ENCODE results near the gene GORASP1.

The GORASP1 gene

DNA sequence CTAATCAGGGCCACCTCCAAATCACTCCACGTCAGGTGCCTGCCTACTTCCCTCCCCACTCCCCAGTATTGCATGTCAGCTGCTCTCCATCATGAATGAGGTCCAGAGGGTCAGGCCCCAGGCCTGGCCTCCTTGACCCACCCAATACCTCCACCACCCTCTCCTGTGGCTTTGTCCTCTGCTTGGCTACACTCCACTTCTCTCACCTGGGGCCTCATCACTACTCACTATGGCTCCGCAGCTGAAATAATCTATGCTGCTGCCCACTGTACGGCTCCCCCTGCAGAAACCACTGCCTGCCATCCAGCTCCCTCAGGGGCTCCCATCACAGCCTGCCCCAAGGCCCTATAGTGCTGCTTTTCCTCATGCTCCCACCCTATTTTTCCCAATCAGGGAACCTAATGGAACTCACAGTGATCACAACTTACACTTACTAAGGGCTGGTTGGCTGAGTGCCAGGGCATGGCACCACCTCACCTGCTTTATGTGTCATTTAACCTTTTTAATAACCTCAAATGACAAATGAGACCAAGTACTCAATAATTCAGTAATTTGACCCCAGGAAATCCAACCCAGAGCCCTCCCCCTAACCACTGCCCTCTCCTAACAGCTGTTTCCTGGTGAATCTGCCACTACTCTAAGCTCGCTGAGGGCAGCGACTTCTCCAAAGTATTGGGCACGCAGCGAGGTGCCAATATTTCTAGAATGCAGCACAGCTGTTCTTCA, 2.3 kb downstream of the GORASP1 start:
- DNase-seq (ENCODE audit: extremely low read depth, low read depth), result no peak
- TF ChIP-seq, protein P1, sequence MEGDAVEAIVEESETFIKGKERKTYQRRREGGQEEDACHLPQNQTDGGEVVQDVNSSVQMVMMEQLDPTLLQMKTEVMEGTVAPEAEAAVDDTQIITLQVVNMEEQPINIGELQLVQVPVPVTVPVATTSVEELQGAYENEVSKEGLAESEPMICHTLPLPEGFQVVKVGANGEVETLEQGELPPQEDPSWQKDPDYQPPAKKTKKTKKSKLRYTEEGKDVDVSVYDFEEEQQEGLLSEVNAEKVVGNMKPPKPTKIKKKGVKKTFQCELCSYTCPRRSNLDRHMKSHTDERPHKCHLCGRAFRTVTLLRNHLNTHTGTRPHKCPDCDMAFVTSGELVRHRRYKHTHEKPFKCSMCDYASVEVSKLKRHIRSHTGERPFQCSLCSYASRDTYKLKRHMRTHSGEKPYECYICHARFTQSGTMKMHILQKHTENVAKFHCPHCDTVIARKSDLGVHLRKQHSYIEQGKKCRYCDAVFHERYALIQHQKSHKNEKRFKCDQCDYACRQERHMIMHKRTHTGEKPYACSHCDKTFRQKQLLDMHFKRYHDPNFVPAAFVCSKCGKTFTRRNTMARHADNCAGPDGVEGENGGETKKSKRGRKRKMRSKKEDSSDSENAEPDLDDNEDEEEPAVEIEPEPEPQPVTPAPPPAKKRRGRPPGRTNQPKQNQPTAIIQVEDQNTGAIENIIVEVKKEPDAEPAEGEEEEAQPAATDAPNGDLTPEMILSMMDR (IDR thresholded peaks at IDR 0.05; ENCODE audit: low read depth, low read length), result no peak

DNA sequence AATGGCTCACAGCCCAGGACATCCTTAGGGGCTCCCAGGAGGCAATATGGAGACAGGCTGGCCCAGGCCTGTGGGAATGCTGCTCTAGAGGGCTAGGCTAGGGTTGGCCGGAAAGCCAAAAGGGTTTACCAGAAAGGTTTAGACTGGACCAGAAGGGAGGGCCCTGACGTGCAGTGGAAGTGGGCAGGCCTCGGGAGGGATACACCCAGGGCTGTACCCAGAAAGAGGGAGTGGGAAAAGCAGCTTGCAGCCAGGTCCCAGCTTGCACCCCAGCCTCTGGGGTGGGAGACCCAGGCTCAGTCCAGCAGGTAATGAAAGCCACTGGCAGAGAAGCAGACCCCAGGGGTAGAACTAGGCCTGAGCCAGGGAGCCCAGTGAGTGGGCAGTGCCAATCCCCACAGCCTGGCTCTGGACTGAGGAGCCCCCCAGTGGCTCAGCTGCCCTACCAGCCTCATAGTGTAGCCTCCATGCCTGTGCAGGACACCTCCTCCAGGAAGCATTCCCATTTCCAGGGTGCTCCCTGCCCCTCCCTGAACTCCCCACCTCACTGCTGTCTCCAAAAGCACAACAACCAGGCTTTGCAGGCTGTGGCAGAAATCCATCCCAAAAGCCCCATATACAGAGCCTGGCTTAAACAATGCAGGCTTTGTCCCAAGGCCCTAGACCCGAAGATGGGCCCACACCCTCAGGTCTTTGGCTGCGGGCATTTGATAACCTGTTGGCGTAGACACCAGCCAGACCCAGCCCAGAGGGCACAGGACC, 3.5 kb downstream of the GORASP1 start:
- TF ChIP-seq, protein P1 (IDR thresholded peaks at IDR 0.05; ENCODE audit: low read depth, low read length), result no peak
- DNase-seq (ENCODE audit: extremely low read depth, low read depth), result no peak

DNA sequence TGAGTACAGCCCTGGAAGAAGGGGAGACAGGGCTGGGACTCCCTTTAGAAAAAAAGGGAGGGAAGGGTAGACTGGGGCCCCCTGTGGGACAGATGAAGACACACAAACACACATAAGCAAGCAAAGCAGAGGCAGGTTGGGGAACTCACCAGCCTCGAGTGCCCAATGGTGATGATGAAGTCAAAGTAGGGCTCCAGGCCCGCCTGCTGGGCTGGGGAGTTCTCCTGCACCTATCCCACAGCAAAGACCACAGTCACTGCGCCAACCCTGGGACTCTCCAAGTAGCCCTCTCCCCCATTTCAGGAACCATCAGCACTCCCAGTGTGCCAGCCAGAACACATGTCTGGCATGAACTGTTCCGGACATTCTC, 4.1 kb downstream of the GORASP1 start:
- no peak for DNase-seq (ENCODE audit: extremely low read depth, low read depth)
- TF ChIP-seq, protein P1 (IDR thresholded peaks at IDR 0.05; ENCODE audit: low read depth, low read length), result no peak

GRCh38 chr3:39102504-39103323, 4.7 kb downstream of the GORASP1 start:
- TF ChIP-seq, protein P1 (IDR thresholded peaks at IDR 0.05; ENCODE audit: low read depth, low read length), result no peak
- no peak for DNase-seq (ENCODE audit: extremely low read depth, low read depth)

GRCh38 chr3:39101022-39101689, 6.3 kb downstream of the GORASP1 start:
- DNase-seq (ENCODE audit: extremely low read depth, low read depth), result no peak
- TF ChIP-seq, protein P1 (IDR thresholded peaks at IDR 0.05; ENCODE audit: low read depth, low read length), result peak; percentile 59

GRCh38 chr3:39100500-39100886, 6.9 kb downstream of the GORASP1 start:
- TF ChIP-seq, protein P1 (IDR thresholded peaks at IDR 0.05; ENCODE audit: low read depth, low read length), result no peak
- no peak for DNase-seq (ENCODE audit: extremely low read depth, low read depth)

Data from AG09319 (cell line).